ENCODE data around the gene GRK5. TPM values are rescaled to one million over a fixed set of nuclear protein-coding genes. Genes with fewer than 3 reads are reported as not detected.

The GRK5 gene
- total and polyA plus RNA-seq, 5 donors from 2014 or later: 5.1 to 46.4 (median 14.5) TPM

DNA sequence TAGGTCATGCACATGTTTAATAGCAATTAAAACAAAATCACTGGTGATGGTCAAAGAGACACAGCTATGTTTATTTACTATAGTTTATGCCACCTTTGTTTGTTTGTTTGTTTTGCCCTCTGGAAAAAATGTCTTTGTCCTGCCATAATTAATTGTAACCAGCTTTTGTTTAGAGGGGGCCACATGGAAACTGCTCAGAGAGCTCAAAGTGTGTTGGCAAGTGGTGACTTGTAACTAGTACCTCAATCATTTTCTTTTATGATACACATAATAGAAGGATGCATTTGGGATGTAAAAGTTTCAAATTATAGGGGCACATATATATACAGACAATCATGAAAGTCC lies 40.2 kb downstream of the GRK5 start:
- H3K4me3 ChIP-seq (ENCODE audit: low read depth, low read length): no peak overlapping the region
- Mint-ChIP-seq H3K27me3 (no peaks in the 10 kb centered on the region), H3K27ac (no peak overlapping the region), H3K9me3 (no peaks in the 10 kb centered on the region), H3K4me3 (no peak overlapping the region), H3K36me3 (no peaks in the 10 kb centered on the region), H3K4me1 (peaks cover 9 to 40% (median 29%) of the 10 kb centered on the region in 4 donors)
- ATAC-seq (ENCODE audit: low read depth in 2 of 2): no peak
- no peaks in the 10 kb centered on the region for H3K27me3 ChIP-seq (ENCODE audit: control insufficient read depth, insufficient read depth, low read length)
- H3K36me3 ChIP-seq (ENCODE audit: control insufficient read depth, insufficient read depth, low read length): no peaks in the 10 kb centered on the region
- H3K27ac ChIP-seq (ENCODE audit: insufficient read depth, low read length, poor library complexity, severe bottlenecking): no peak overlapping the region
- peaks cover 5% of the 10 kb centered on the region for H3K4me1 ChIP-seq (ENCODE audit: control insufficient read depth, insufficient read depth, low read length, poor library complexity, severe bottlenecking)
- no peaks in the 10 kb centered on the region for H3K9me3 ChIP-seq (ENCODE audit: control insufficient read depth in 2 of 2, low read length in 2 of 2)
- no peak for DNase-seq

GRCh38 chr10:119248184-119248583 lies 40.8 kb downstream of the GRK5 start:
- peaks cover 5% of the 10 kb centered on the region for H3K4me1 ChIP-seq (ENCODE audit: control insufficient read depth, insufficient read depth, low read length, poor library complexity, severe bottlenecking)
- H3K9me3 Mint-ChIP-seq: no peaks in the 10 kb centered on the region
- ATAC-seq (ENCODE audit: low read depth in 2 of 2) (no peak), DNase-seq (no peak)
- no peaks in the 10 kb centered on the region for H3K9me3 ChIP-seq (ENCODE audit: control insufficient read depth in 2 of 2, low read length in 2 of 2)
- H3K4me1 Mint-ChIP-seq: peaks cover 9 to 37% (median 24%) of the 10 kb centered on the region in 4 donors
- H3K36me3 Mint-ChIP-seq: no peaks in the 10 kb centered on the region
- no peaks in the 10 kb centered on the region for H3K27me3 ChIP-seq (ENCODE audit: control insufficient read depth, insufficient read depth, low read length)
- H3K4me3 ChIP-seq (ENCODE audit: low read depth, low read length): no peak overlapping the region
- H3K36me3 ChIP-seq (ENCODE audit: control insufficient read depth, insufficient read depth, low read length): no peaks in the 10 kb centered on the region
- H3K27me3 Mint-ChIP-seq: no peaks in the 10 kb centered on the region
- H3K27ac ChIP-seq (ENCODE audit: insufficient read depth, low read length, poor library complexity, severe bottlenecking): no peak overlapping the region
- no peak overlapping the region for H3K27ac Mint-ChIP-seq
- H3K4me3 Mint-ChIP-seq: no peak overlapping the region

- no peak overlapping the region for H3K4me3 Mint-ChIP-seq
- no peaks in the 10 kb centered on the region for H3K36me3 ChIP-seq (ENCODE audit: control insufficient read depth, insufficient read depth, low read length)
- no peaks in the 10 kb centered on the region for H3K27me3 ChIP-seq (ENCODE audit: control insufficient read depth, insufficient read depth, low read length)
- H3K27me3 Mint-ChIP-seq: no peaks in the 10 kb centered on the region
- no peaks in the 10 kb centered on the region for H3K9me3 ChIP-seq (ENCODE audit: control insufficient read depth in 2 of 2, low read length in 2 of 2)
- no peaks in the 10 kb centered on the region for H3K9me3 Mint-ChIP-seq
- no peak overlapping the region for H3K27ac ChIP-seq (ENCODE audit: insufficient read depth, low read length, poor library complexity, severe bottlenecking)
- H3K27ac Mint-ChIP-seq: no peak overlapping the region
- no peak for DNase-seq
- peaks cover 7% of the 10 kb centered on the region for H3K4me1 ChIP-seq (ENCODE audit: control insufficient read depth, insufficient read depth, low read length, poor library complexity, severe bottlenecking)
- no peak for ATAC-seq (ENCODE audit: low read depth in 2 of 2)
- no peaks in the 10 kb centered on the region for H3K36me3 Mint-ChIP-seq
- no peak overlapping the region for H3K4me3 ChIP-seq (ENCODE audit: low read depth, low read length)
- peaks cover 8 to 38% (median 23%) of the 10 kb centered on the region in 4 donors for H3K4me1 Mint-ChIP-seq
Observed at GRCh38 chr10:119248681-119249080, 41.3 kb downstream of the GRK5 start.

DNA sequence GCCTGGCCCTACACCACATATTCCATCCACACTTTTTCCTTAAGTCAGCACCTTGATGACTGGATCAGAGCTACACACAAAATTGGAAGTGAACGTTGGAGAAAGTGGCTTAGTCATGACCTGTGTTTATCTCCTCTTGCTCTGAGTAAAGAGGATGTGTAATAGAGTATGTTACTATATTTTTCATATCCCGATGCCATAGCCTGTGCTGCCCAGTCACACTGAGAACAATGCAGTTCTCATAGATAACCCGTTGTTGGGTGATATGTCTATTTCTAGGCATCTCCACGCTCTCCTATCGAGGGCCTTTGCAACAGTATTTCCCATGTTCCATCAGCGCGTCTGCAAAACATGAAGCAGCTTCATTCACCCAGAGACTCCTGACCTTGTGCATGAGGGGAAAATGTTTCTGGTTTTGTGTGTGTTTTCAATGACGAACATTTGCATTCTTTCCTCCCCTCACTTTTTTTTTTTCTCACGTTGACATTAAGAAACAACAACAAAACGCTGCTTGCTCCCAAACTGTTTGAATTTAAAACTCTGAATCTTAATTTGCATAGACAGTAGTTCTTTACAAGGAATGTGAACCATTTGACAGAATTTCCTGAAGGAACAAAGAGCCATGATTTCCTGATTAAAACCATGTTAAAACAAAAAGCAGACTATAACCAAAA lies 43.4 kb downstream of the GRK5 start:
- Histone ChIP-seq H3K27me3 (ENCODE audit: control insufficient read depth, insufficient read depth, low read length) (no peaks in the 10 kb centered on the region), H3K36me3 (ENCODE audit: control insufficient read depth, insufficient read depth, low read length) (no peaks in the 10 kb centered on the region), H3K9me3 (ENCODE audit: control insufficient read depth in 2 of 2, low read length in 2 of 2) (no peaks in the 10 kb centered on the region), H3K4me1 (ENCODE audit: control insufficient read depth, insufficient read depth, low read length, poor library complexity, severe bottlenecking) (peaks cover 2% of the 10 kb centered on the region), H3K27ac (ENCODE audit: insufficient read depth, low read length, poor library complexity, severe bottlenecking) (no peak overlapping the region), H3K4me3 (ENCODE audit: low read depth, low read length) (no peak overlapping the region)
- no peak for ATAC-seq (ENCODE audit: low read depth in 2 of 2)
- H3K4me3 Mint-ChIP-seq: no peak overlapping the region
- H3K36me3 Mint-ChIP-seq: no peaks in the 10 kb centered on the region
- H3K4me1 Mint-ChIP-seq: peaks cover 0 to 48% (median 15%) of the 10 kb centered on the region in 4 donors
- peak overlapping the region in 2 of 3 donors; percentile 52 to 71 for H3K27ac Mint-ChIP-seq
- no peaks in the 10 kb centered on the region for H3K9me3 Mint-ChIP-seq
- no peak for DNase-seq
- H3K27me3 Mint-ChIP-seq: no peaks in the 10 kb centered on the region

DNA sequence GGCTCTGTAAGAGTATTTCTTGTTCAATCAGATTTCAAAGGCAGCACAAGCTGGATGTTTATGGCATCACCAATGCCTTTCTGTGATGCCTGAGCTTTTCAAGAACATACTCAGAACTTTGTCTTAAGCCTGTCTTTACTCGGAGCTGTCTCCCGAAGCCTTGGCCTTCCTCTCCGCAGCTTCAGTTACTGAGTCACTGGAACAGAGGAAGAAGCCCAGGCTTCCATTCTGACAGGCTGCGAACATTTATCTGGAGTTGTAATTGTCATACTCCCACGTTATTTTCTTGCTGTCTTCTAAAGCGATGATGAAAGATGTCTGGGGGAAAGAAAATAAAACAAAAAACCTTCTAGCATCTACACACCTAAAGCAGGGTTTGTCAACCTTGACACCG lies 43.9 kb downstream of the GRK5 start:
- H3K4me1 Mint-ChIP-seq: peaks cover 0 to 46% (median 14%) of the 10 kb centered on the region in 4 donors
- H3K4me1 ChIP-seq (ENCODE audit: control insufficient read depth, insufficient read depth, low read length, poor library complexity, severe bottlenecking): peaks cover 2% of the 10 kb centered on the region
- H3K27ac ChIP-seq (ENCODE audit: insufficient read depth, low read length, poor library complexity, severe bottlenecking): no peak overlapping the region
- no peak overlapping the region for H3K4me3 Mint-ChIP-seq
- no peaks in the 10 kb centered on the region for H3K27me3 Mint-ChIP-seq
- no peak for DNase-seq
- ATAC-seq (ENCODE audit: low read depth in 2 of 2): no peak
- H3K27me3 ChIP-seq (ENCODE audit: control insufficient read depth, insufficient read depth, low read length): no peaks in the 10 kb centered on the region
- no peaks in the 10 kb centered on the region for H3K36me3 ChIP-seq (ENCODE audit: control insufficient read depth, insufficient read depth, low read length)
- H3K9me3 Mint-ChIP-seq: no peaks in the 10 kb centered on the region
- H3K36me3 Mint-ChIP-seq: no peaks in the 10 kb centered on the region
- no peak overlapping the region for H3K4me3 ChIP-seq (ENCODE audit: low read depth, low read length)
- H3K27ac Mint-ChIP-seq: peak overlapping the region in 1 of 3 donors; percentile 2
- no peaks in the 10 kb centered on the region for H3K9me3 ChIP-seq (ENCODE audit: control insufficient read depth in 2 of 2, low read length in 2 of 2)

GRCh38 chr10:119252051-119252465 lies 44.7 kb downstream of the GRK5 start:
- Mint-ChIP-seq H3K4me3 (no peak overlapping the region), H3K4me1 (peaks cover 0 to 44% (median 16%) of the 10 kb centered on the region in 4 donors), H3K27ac (peak overlapping the region; percentile 2 to 68 (median 65))

GRCh38 chr10:119252470-119253151 lies 45.2 kb downstream of the GRK5 start:
- H3K9me3 ChIP-seq (ENCODE audit: control insufficient read depth in 2 of 2, low read length in 2 of 2): no peaks in the 10 kb centered on the region
- H3K4me1 ChIP-seq (ENCODE audit: control insufficient read depth, insufficient read depth, low read length, poor library complexity, severe bottlenecking): peaks cover 2% of the 10 kb centered on the region
- Mint-ChIP-seq H3K4me3 (no peak overlapping the region), H3K9me3 (peaks cover 0 to 3% (median 0%) of the 10 kb centered on the region in 7 donors), H3K4me1 (peaks cover 0 to 40% (median 14%) of the 10 kb centered on the region in 4 donors), H3K27me3 (no peaks in the 10 kb centered on the region), H3K27ac (peak overlapping the region in 2 of 3 donors; percentile 32 to 88), H3K36me3 (peaks cover 4% of the 10 kb centered on the region)
- no peak overlapping the region for H3K27ac ChIP-seq (ENCODE audit: insufficient read depth, low read length, poor library complexity, severe bottlenecking)
- ATAC-seq (ENCODE audit: low read depth in 2 of 2) (no peak), DNase-seq (no peak)
- no peaks in the 10 kb centered on the region for H3K27me3 ChIP-seq (ENCODE audit: control insufficient read depth, insufficient read depth, low read length)
- no peaks in the 10 kb centered on the region for H3K36me3 ChIP-seq (ENCODE audit: control insufficient read depth, insufficient read depth, low read length)
- H3K4me3 ChIP-seq (ENCODE audit: low read depth, low read length): no peak overlapping the region

More at GRCh38 chr10:119252051-119252465, 44.7 kb downstream of the GRK5 start:
- no peak for DNase-seq
- no peaks in the 10 kb centered on the region for H3K36me3 ChIP-seq (ENCODE audit: control insufficient read depth, insufficient read depth, low read length)
- peaks cover 4% of the 10 kb centered on the region for H3K36me3 Mint-ChIP-seq
- H3K9me3 Mint-ChIP-seq: peaks cover 0 to 3% (median 0%) of the 10 kb centered on the region in 7 donors
- peaks cover 2% of the 10 kb centered on the region for H3K4me1 ChIP-seq (ENCODE audit: control insufficient read depth, insufficient read depth, low read length, poor library complexity, severe bottlenecking)
- H3K27me3 Mint-ChIP-seq: no peaks in the 10 kb centered on the region
- H3K9me3 ChIP-seq (ENCODE audit: control insufficient read depth in 2 of 2, low read length in 2 of 2): no peaks in the 10 kb centered on the region
- no peak for ATAC-seq (ENCODE audit: low read depth in 2 of 2)
- H3K27ac ChIP-seq (ENCODE audit: insufficient read depth, low read length, poor library complexity, severe bottlenecking): no peak overlapping the region
- H3K27me3 ChIP-seq (ENCODE audit: control insufficient read depth, insufficient read depth, low read length): no peaks in the 10 kb centered on the region
- H3K4me3 ChIP-seq (ENCODE audit: low read depth, low read length): no peak overlapping the region

All from CD4-positive, CD25-positive, alpha-beta regulatory T cell (primary cell).